Body of pancreas (tissue), 4 donors: Measurements from ENCODE around the gene TBC1D10B.

Experiments
- CTCF ChIP-seq, 7 experiments: fragments of 450-650 bp in 4 of 7; fragments of 200-600 bp in 3 of 7; sonication (generic) in 3 of 7; IDR thresholded peaks; one replicate each; pipeline ENCODE4 v1.5.1; 2016 to 2019; ENCODE audit warnings: antibody characterized with exemption in 7 of 7
- POLR2A ChIP-seq, 3 donors: fragments of 450-650 bp; IDR thresholded peaks; one replicate each; pipeline ENCODE4 v1.6.1; 2016; ENCODE audit warnings: antibody characterized with exemption in 3 of 3, mild to moderate bottlenecking in 2 of 3

DNA sequence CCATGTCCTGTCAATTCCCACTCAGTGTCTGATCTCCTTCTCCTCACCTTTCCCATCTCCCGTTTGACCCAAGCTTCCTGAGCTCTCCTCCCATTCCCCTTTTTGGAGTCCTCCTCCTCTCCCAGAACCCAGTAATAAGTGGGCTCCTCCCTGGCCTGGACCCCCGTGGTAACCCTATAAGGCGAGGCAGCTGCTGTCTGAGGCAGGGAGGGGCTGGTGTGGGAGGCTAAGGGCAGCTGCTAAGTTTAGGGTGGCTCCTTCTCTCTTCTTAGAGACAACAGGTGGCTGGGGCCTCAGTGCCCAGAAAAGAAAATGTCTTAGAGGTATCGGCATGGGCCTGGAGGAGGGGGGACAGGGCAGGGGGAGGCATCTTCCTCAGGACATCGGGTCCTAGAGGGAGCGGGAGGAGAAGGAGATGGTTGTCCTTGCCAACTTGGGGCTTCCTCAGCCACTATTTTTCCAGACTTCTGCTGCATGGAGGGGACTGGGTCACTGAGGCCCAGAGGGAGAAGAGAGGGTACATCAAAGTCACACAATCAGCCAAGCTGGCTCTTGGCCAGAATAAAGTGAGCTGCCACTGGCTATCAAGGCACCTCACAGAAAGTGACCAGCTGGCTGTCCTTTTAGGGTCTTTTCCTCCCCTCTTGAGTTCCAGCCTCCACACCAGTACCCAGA, 1.9 kb upstream of the TBC1D10B start:
- TF ChIP-seq CTCF (IDR thresholded peaks at IDR 0.05), result no peak
- no peak for TF ChIP-seq POLR2A (IDR thresholded peaks at IDR 0.05)
